Cardiac muscle cell (in vitro differentiated cells and primary cell): ENCODE measurements around the gene SPIRE2. TPM values are rescaled to one million over a fixed set of nuclear protein-coding genes. Genes with fewer than 3 reads are reported as not detected.

ENCODE experiments used
- DNase-seq, 2 donors: peaks; one replicate each; pipeline versions ENCODE4 v3.0.0 to v3.0.0-alpha.2; 2010 to 2017; ENCODE audit warnings: low read depth in 1 of 2, low spot score in 1 of 2
- H3K27ac ChIP-seq: fragments of 200-600 bp; sonication (generic); 2 replicates; pipeline ENCODE4 v1.5.1; 2016
- H3K27me3 ChIP-seq: fragments of 200-600 bp; sonication (generic); 2 replicates; pipeline ENCODE4 v1.6.0; 2016; ENCODE audit warnings: control low read depth
- H3K36me3 ChIP-seq: fragments of 200-600 bp; sonication (generic); 2 replicates; pipeline ENCODE4 v1.5.1; 2016; ENCODE audit warnings: control low read depth
- H3K4me1 ChIP-seq: fragments of 200-600 bp; sonication (generic); 2 replicates; pipeline ENCODE4 v1.8.1; 2017; ENCODE audit warnings: low read depth, mild to moderate bottlenecking, mixed run types
- H3K4me3 ChIP-seq: fragments of 200-600 bp; sonication (generic); 2 replicates; pipeline ENCODE4 v1.5.1; 2016; ENCODE audit warnings: mild to moderate bottlenecking
- H3K9me3 ChIP-seq: fragments of 200-600 bp; sonication (generic); 2 replicates; pipeline ENCODE4 v1.5.1; 2017; ENCODE audit warnings: low read depth, mild to moderate bottlenecking, control low read depth
- CTCF ChIP-seq: IDR thresholded peaks from 2 replicates; pipeline ENCODE4 v1.5.1; 2012; ENCODE audit warnings: low read depth, mild to moderate bottlenecking, low read length
- polyA plus RNA-seq: library from polyadenylated mRNA; unstranded; fragments of >200 nt; fragmentation: Nextera tagmentation; extraction: Ambion mirVana; gene quantifications from 2 replicates; pipeline ENCODE4 v1.2.1, GENCODE V29; 2016
- total RNA-seq: library from RNA; depleted of rRNA; stranded (reverse); fragments of >200 nt; gene quantifications from 2 replicates; pipeline ENCODE4 v1.2.3, GENCODE V29; 2016

Gene SPIRE2
- total and polyA plus RNA-seq, 2 experiments from 2014 or later, result 3.8 to 7.8 TPM

- Histone ChIP-seq H3K36me3 (no peaks in the 10 kb centered on the region), H3K27me3 (no peaks in the 10 kb centered on the region), H3K4me1 (no peaks in the 10 kb centered on the region), H3K27ac (no peak overlapping the region), H3K4me3 (no peak overlapping the region), H3K9me3 (no peaks in the 10 kb centered on the region)
- TF ChIP-seq CTCF, result no peak
- DNase-seq, result no peak
These were observed 25.2 kb downstream of the SPIRE2 start for GRCh38 chr16:89853306-89853993.

DNA sequence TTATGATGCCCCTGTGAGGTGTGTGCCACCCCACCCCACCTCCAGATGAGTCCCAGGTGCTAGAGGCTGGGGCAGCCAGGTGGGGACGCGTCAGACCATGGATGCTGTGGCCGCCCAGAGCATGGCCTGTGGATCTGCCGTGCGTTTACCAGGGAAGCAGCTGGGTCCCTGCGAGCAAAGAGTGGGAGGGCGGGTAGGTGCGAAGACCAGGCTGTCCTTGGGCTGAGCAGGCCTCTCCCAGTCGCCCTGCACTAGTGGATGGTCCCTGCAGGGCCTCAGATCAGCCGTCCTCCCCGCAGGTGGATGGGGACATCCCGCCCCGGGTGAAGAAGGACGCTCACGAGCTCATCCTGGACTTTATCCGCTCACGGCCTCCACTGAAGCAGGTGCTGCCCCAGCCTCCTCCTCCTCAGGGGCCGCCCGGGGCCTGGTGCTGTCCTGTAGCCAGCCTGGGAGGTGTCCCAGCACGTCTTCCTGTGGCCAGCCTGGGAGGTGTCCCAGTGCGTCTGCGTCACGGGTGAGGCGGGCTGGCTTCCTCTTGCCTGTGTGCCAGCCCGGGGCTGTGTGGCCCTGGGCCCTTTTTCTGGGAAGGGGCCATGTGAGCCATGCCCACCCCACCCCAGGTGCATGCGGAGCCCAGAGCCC lies 27.1 kb downstream of the SPIRE2 start:
- H3K4me1 ChIP-seq, result no peaks in the 10 kb centered on the region
- TF ChIP-seq CTCF, result no peak
- no peak for DNase-seq
- H3K27me3 ChIP-seq, result no peaks in the 10 kb centered on the region
- H3K4me3 ChIP-seq, result no peak overlapping the region
- H3K27ac ChIP-seq, result no peak overlapping the region
- no peaks in the 10 kb centered on the region for H3K9me3 ChIP-seq
- H3K36me3 ChIP-seq, result no peaks in the 10 kb centered on the region

- Histone ChIP-seq H3K9me3 (no peaks in the 10 kb centered on the region), H3K4me1 (no peaks in the 10 kb centered on the region), H3K27me3 (no peaks in the 10 kb centered on the region), H3K36me3 (no peaks in the 10 kb centered on the region), H3K4me3 (no peak overlapping the region), H3K27ac (no peak overlapping the region)
- no peak for DNase-seq
- no peak for TF ChIP-seq CTCF
These were observed 27.7 kb downstream of the SPIRE2 start for GRCh38 chr16:89855986-89856385.

DNA sequence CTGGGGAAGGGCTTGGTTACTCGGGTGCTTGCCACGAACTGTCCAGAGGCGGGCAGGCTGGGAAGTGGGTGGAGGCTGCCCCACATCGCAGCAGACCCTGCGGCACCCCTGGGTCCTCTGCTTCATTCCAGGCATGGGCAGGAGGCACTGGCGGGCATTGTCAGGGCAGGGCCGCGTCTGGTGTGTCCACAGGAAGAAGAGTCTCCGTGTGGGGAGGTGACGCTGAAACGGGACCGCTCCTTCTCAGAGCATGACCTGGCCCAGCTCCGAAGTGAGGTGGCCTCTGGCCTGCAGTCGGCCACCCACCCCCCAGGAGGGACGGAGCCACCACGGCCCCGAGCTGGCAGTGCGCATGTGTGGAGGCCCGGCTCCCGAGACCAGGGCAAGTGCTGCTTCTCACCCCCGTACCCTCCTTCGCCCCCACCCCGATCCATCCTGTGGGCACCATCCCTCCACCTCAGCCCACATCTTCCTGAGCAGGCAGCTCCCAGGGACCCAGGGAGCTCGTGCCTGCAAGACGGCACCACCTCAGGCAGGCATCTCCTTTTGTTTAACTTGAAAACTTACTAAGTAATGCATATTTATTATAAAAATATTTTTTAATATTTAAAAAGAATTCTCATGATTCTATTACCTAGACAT lies 30.8 kb downstream of the SPIRE2 start:
- DNase-seq, result no peak
- TF ChIP-seq CTCF, result no peak
- Histone ChIP-seq H3K36me3 (no peaks in the 10 kb centered on the region), H3K9me3 (no peaks in the 10 kb centered on the region), H3K27me3 (no peaks in the 10 kb centered on the region), H3K4me3 (no peak overlapping the region), H3K4me1 (no peaks in the 10 kb centered on the region), H3K27ac (no peak overlapping the region)

DNA sequence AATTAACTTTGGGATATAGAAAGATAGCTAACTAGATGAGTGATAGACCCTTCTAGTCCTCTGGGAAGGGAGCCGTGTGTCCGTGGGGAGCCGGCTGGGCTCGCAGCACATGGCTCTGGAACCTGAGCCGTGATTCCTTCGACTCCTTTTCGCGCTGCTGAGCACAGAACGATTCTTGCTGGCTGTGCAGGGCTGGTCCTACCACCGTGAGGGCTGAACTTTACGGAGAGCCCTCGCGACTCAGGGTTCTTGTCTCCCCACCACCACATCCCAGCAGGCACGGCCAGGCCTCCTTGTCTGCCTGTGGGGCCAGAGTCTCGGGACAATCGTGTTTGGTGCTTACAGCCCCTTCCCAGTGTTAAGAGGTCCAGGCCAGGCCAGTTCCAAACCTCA lies 31.3 kb downstream of the SPIRE2 start:
- no peak for DNase-seq
- no peaks in the 10 kb centered on the region for H3K9me3 ChIP-seq
- no peak overlapping the region for H3K4me3 ChIP-seq
- H3K36me3 ChIP-seq, result no peaks in the 10 kb centered on the region
- TF ChIP-seq CTCF, result no peak
- H3K27ac ChIP-seq, result no peak overlapping the region
- no peaks in the 10 kb centered on the region for H3K4me1 ChIP-seq
- H3K27me3 ChIP-seq, result no peaks in the 10 kb centered on the region
